ENCODE measurements around the gene FOCAD. TPM values are rescaled to one million over a fixed set of nuclear protein-coding genes. Genes with fewer than 3 reads are reported as not detected.

The FOCAD gene
- total RNA-seq, 1 experiment from 2014 or later = 23.8 TPM

GRCh38 chr9:20692554-20692953 lies 8.5 kb downstream of the FOCAD start:
- no peak overlapping the region for H3K27ac Mint-ChIP-seq (ENCODE audit: unreplicated experiment)
- no peak for DNase-seq
- no peak overlapping the region for H3K4me3 Mint-ChIP-seq (ENCODE audit: low read depth, unreplicated experiment)
- CTCF ChIA-PET = no interaction called here
- H3K9me3 Mint-ChIP-seq (ENCODE audit: low read depth, unreplicated experiment) = no peaks in the 10 kb centered on the region
- H3K36me3 Mint-ChIP-seq (ENCODE audit: insufficient read depth, unreplicated experiment) = no peaks in the 10 kb centered on the region
- no TSS peak for BruUV-seq (replicated peaks)
- intact Hi-C loops (cut with micrococcal nuclease; ENCODE audit: unreplicated experiment) = no loop called here
- H3K27me3 Mint-ChIP-seq (ENCODE audit: unreplicated experiment) = no peaks in the 10 kb centered on the region
- no peak for TF ChIP-seq CTCF (IDR thresholded peaks at IDR 0.05; ENCODE audit: unreplicated experiment)
- H3K4me1 Mint-ChIP-seq (ENCODE audit: low read depth, unreplicated experiment) = no peaks in the 10 kb centered on the region

DNA sequence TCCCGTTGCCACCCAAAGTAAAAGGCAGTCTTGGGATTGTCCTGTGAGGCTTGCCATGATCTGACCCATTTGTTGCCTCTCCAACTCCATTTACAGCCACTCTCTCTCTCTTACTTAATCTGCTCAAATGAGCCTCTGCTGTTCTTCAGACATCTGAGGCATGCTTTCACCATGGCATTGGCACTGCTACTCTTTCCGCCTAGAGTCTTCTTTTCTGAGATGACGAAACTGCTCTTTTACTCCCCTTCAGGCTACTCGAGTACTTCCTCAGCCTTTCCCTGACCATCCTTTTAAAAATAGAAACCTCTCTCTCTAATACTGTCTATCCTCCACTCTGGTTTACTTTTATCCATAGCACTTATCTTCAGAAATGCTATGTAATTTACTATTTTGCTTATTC lies 9.0 kb downstream of the FOCAD start:
- no peak for DNase-seq
- Mint-ChIP-seq H3K27ac (ENCODE audit: unreplicated experiment) (no peak overlapping the region), H3K9me3 (ENCODE audit: low read depth, unreplicated experiment) (no peaks in the 10 kb centered on the region), H3K4me1 (ENCODE audit: low read depth, unreplicated experiment) (no peaks in the 10 kb centered on the region), H3K27me3 (ENCODE audit: unreplicated experiment) (no peaks in the 10 kb centered on the region), H3K4me3 (ENCODE audit: low read depth, unreplicated experiment) (no peak overlapping the region), H3K36me3 (ENCODE audit: insufficient read depth, unreplicated experiment) (no peaks in the 10 kb centered on the region)
- CTCF ChIA-PET = no interaction called here
- intact Hi-C loops (cut with micrococcal nuclease; ENCODE audit: unreplicated experiment) = no loop called here
- no peak for TF ChIP-seq CTCF (IDR thresholded peaks at IDR 0.05; ENCODE audit: unreplicated experiment)
- BruUV-seq (replicated peaks) = no TSS peak

GRCh38 chr9:20694248-20694647 lies 10.2 kb downstream of the FOCAD start:
- intact Hi-C loops (cut with micrococcal nuclease; ENCODE audit: unreplicated experiment) = no loop called here
- no peak overlapping the region for H3K27ac Mint-ChIP-seq (ENCODE audit: unreplicated experiment)
- BruUV-seq (replicated peaks) = no TSS peak
- CTCF ChIA-PET = no interaction called here
- no peaks in the 10 kb centered on the region for H3K27me3 Mint-ChIP-seq (ENCODE audit: unreplicated experiment)
- H3K9me3 Mint-ChIP-seq (ENCODE audit: low read depth, unreplicated experiment) = no peaks in the 10 kb centered on the region
- H3K4me1 Mint-ChIP-seq (ENCODE audit: low read depth, unreplicated experiment) = no peaks in the 10 kb centered on the region
- H3K4me3 Mint-ChIP-seq (ENCODE audit: low read depth, unreplicated experiment) = no peak overlapping the region
- TF ChIP-seq CTCF (IDR thresholded peaks at IDR 0.05; ENCODE audit: unreplicated experiment) = no peak
- DNase-seq = no peak
- no peaks in the 10 kb centered on the region for H3K36me3 Mint-ChIP-seq (ENCODE audit: insufficient read depth, unreplicated experiment)

DNA sequence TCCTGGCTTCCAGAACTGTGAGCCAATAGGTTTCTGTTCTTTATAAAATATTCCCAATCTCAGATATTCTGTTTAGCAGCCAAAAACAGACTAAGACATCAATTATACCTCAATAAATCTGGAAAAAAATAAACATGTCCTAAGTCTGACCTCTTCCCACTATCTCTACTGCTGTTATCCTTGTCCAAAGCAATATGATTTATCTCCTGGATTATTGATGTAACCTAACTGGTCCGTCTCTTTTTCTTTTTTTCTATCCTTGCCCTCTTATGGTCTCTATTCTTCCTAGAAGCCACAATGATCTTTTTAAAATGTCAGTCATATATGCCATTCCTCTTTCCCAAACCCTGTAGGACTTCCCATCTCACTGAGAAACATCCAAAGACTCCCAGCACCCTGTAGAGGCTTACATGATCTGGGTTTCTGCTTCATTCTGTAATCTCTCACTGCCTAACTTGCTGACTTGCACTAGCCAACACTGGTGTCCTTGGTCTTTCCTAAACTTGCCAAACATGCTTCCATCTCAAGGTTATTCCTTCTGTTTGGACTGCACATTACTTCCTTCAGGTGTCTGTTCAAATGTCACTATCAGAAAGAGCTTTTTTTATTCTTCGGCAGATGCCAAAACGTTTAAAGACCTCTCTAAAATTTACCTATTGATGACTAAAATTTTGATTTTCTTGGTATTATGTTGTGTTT lies 13.1 kb downstream of the FOCAD start:
- Mint-ChIP-seq H3K9me3 (ENCODE audit: low read depth, unreplicated experiment) (no peaks in the 10 kb centered on the region), H3K36me3 (ENCODE audit: insufficient read depth, unreplicated experiment) (no peaks in the 10 kb centered on the region), H3K4me3 (ENCODE audit: low read depth, unreplicated experiment) (no peak overlapping the region), H3K27ac (ENCODE audit: unreplicated experiment) (no peak overlapping the region), H3K27me3 (ENCODE audit: unreplicated experiment) (no peaks in the 10 kb centered on the region), H3K4me1 (ENCODE audit: low read depth, unreplicated experiment) (no peaks in the 10 kb centered on the region)
- intact Hi-C loops (cut with micrococcal nuclease; ENCODE audit: unreplicated experiment) = no loop called here
- no TSS peak for BruUV-seq (replicated peaks)
- no peak for DNase-seq
- CTCF ChIA-PET = no interaction called here
- TF ChIP-seq CTCF (IDR thresholded peaks at IDR 0.05; ENCODE audit: unreplicated experiment) = no peak

All from Calu3 (cell line).